ENCODE results near the gene SPATA31C1. TPM values are rescaled to one million over a fixed set of nuclear protein-coding genes. Genes with fewer than 3 reads are reported as not detected.
A peak's percentile ranks its signal among the peaks of the same experiment; 100 is the strongest.

The SPATA31C1 gene
- total RNA-seq, 1 experiment from 2014 or later, result not detected

- DNase-seq, result no peak
- Histone ChIP-seq H3K9ac (ENCODE audit: low read length) (no peak overlapping the region), H3K36me3 (ENCODE audit: low read depth, low read length) (no peaks in the 10 kb centered on the region), H3F3A (ENCODE audit: low read length, unreplicated experiment) (no peaks in the 10 kb centered on the region), H3K4me3 (ENCODE audit: low read length) (no peak overlapping the region), H3K79me2 (ENCODE audit: low read length) (no peaks in the 10 kb centered on the region), H3K4me2 (ENCODE audit: low read length) (no peak overlapping the region), H4K20me1 (ENCODE audit: low read length) (no peaks in the 10 kb centered on the region), H3K9me2 (replicated peaks; ENCODE audit: low read length) (no peaks in the 10 kb centered on the region), H3K27ac (ENCODE audit: low read length) (no peak overlapping the region), H3K4me1 (ENCODE audit: insufficient read depth, low read length) (no peaks in the 10 kb centered on the region), H2AFZ (ENCODE audit: low read length) (no peak overlapping the region), H3K27me3 (ENCODE audit: low read length) (no peaks in the 10 kb centered on the region), H3K9me3 (ENCODE audit: low read length) (no peaks in the 10 kb centered on the region)
- POLR2A ChIA-PET (ENCODE audit: unreplicated experiment), result no interaction called here
- CTCF ChIA-PET, result no interaction called here
- intact Hi-C loops (cut with micrococcal nuclease), result no loop called here
- TF ChIP-seq EZH2phosphoT487 (IDR thresholded peaks at IDR 0.05; ENCODE audit: borderline replicate concordance, low read length) (no peak), CTCF (conservative IDR thresholded peaks at IDR 0.05; ENCODE audit: low read depth, low read length) (no peak), EZH2 (IDR thresholded peaks at IDR 0.05; ENCODE audit: low read length, unreplicated experiment) (no peak)
- no peak for ATAC-seq
- no TSS peak for BruUV-seq (replicated peaks)
Observed at GRCh38 chr9:87892956-87893355, 24.8 kb upstream of the SPATA31C1 start.

- no peaks in the 10 kb centered on the region for H3K4me1 ChIP-seq (ENCODE audit: insufficient read depth, low read length)
- H3K27ac ChIP-seq (ENCODE audit: low read length), result no peak overlapping the region
- H3K9me2 ChIP-seq (replicated peaks; ENCODE audit: low read length), result no peaks in the 10 kb centered on the region
- no peak overlapping the region for H3K9ac ChIP-seq (ENCODE audit: low read length)
- H3K36me3 ChIP-seq (ENCODE audit: low read depth, low read length), result no peaks in the 10 kb centered on the region
- H3K9me3 ChIP-seq (ENCODE audit: low read length), result no peaks in the 10 kb centered on the region
- no peak overlapping the region for H2AFZ ChIP-seq (ENCODE audit: low read length)
- no peak overlapping the region for H3K4me2 ChIP-seq (ENCODE audit: low read length)
- no peak overlapping the region for H3K4me3 ChIP-seq (ENCODE audit: low read length)
- H3F3A ChIP-seq (ENCODE audit: low read length, unreplicated experiment), result no peaks in the 10 kb centered on the region
- no peaks in the 10 kb centered on the region for H3K79me2 ChIP-seq (ENCODE audit: low read length)
- intact Hi-C loops (cut with micrococcal nuclease), result no loop called here
- H3K27me3 ChIP-seq (ENCODE audit: low read length), result no peaks in the 10 kb centered on the region
- ChIA-PET CTCF (no interaction called here), POLR2A (ENCODE audit: unreplicated experiment) (no interaction called here)
- ATAC-seq (no peak), DNase-seq (peak; percentile 5)
- H4K20me1 ChIP-seq (ENCODE audit: low read length), result no peaks in the 10 kb centered on the region
- TF ChIP-seq CTCF (conservative IDR thresholded peaks at IDR 0.05; ENCODE audit: low read depth, low read length) (0 out of 2 replicates have a peak, but pooled peaks have one; percentile 16), EZH2 (IDR thresholded peaks at IDR 0.05; ENCODE audit: low read length, unreplicated experiment) (no peak), EZH2phosphoT487 (IDR thresholded peaks at IDR 0.05; ENCODE audit: borderline replicate concordance, low read length) (no peak)
- no TSS peak for BruUV-seq (replicated peaks)
Observed at GRCh38 chr9:87894998-87895625, 22.6 kb upstream of the SPATA31C1 start.

GRCh38 chr9:87896891-87897290, 20.9 kb upstream of the SPATA31C1 start:
- CTCF ChIA-PET, result no interaction called here
- intact Hi-C loops (cut with micrococcal nuclease), result no loop called here
- no peaks in the 10 kb centered on the region for H3K27me3 ChIP-seq (ENCODE audit: low read length)
- H3K36me3 ChIP-seq (ENCODE audit: low read depth, low read length), result no peaks in the 10 kb centered on the region
- no peak overlapping the region for H3K4me3 ChIP-seq (ENCODE audit: low read length)
- H3K9me3 ChIP-seq (ENCODE audit: low read length), result no peaks in the 10 kb centered on the region
- H3K27ac ChIP-seq (ENCODE audit: low read length), result no peak overlapping the region
- TF ChIP-seq EZH2 (IDR thresholded peaks at IDR 0.05; ENCODE audit: low read length, unreplicated experiment), result no peak
- no peak for TF ChIP-seq CTCF (conservative IDR thresholded peaks at IDR 0.05; ENCODE audit: low read depth, low read length)
- no peak for TF ChIP-seq EZH2phosphoT487 (IDR thresholded peaks at IDR 0.05; ENCODE audit: borderline replicate concordance, low read length)
- no peaks in the 10 kb centered on the region for H3K79me2 ChIP-seq (ENCODE audit: low read length)
- no peaks in the 10 kb centered on the region for H3K9me2 ChIP-seq (replicated peaks; ENCODE audit: low read length)
- no peaks in the 10 kb centered on the region for H4K20me1 ChIP-seq (ENCODE audit: low read length)
- H3F3A ChIP-seq (ENCODE audit: low read length, unreplicated experiment), result no peaks in the 10 kb centered on the region
- H3K4me1 ChIP-seq (ENCODE audit: insufficient read depth, low read length), result no peaks in the 10 kb centered on the region
- H2AFZ ChIP-seq (ENCODE audit: low read length), result no peak overlapping the region
- ATAC-seq (no peak), DNase-seq (no peak)
- no peak overlapping the region for H3K4me2 ChIP-seq (ENCODE audit: low read length)
- no TSS peak for BruUV-seq (replicated peaks)
- H3K9ac ChIP-seq (ENCODE audit: low read length), result no peak overlapping the region
- POLR2A ChIA-PET (ENCODE audit: unreplicated experiment), result no interaction called here

All from PC-3 (cell line).